Measurements from ENCODE around the gene SLC31A1. TPM values are rescaled to one million over a fixed set of nuclear protein-coding genes. Genes with fewer than 3 reads are reported as not detected.

The SLC31A1 gene
- total RNA-seq, 2 donors from 2014 or later, result 13.1 to 17.3 TPM

Other genes starting within 250 kb of the SLC31A1 start
- gene ZNF883, start 209.4 kb upstream of the SLC31A1 start, total RNA-seq, result under 1 TPM; 0.71 to 0.76 TPM
- gene ZFP37, start 164.8 kb upstream of the SLC31A1 start, total RNA-seq, result 1 to 10 TPM; 1.6 to 3.2 TPM
- 10 to 100 TPM in 1 of 2 donors, 1 to 10 TPM in 1; 4.7 to 10.9 TPM for gene SLC31A2, start 70.5 kb upstream of the SLC31A1 start, total RNA-seq
- gene FKBP15, start 267 bp upstream of the SLC31A1 start, total RNA-seq, result 10 to 100 TPM; 41.2 to 41.5 TPM
- gene CDC26, start 54.0 kb downstream of the SLC31A1 start, total RNA-seq, result 10 to 100 TPM; 47.0 to 47.9 TPM
- 10 to 100 TPM; 41.3 to 51.1 TPM for gene PRPF4, start 54.1 kb downstream of the SLC31A1 start, total RNA-seq
- gene RNF183, start 81.8 kb downstream of the SLC31A1 start, total RNA-seq, result 10 to 100 TPM in 1 of 2 donors, 1 to 10 TPM in 1; 1.9 to 10.9 TPM
- 1 to 10 TPM; 1.6 to 2.2 TPM for gene WDR31, start 118.7 kb downstream of the SLC31A1 start, total RNA-seq
- 10 to 100 TPM in 1 of 2 donors, 1 to 10 TPM in 1; 3.2 to 25.9 TPM for gene BSPRY, start 128.0 kb downstream of the SLC31A1 start, total RNA-seq
- gene HDHD3, start 155.4 kb downstream of the SLC31A1 start, total RNA-seq, result 10 to 100 TPM; 15.2 to 19.4 TPM
- 10 to 100 TPM; 24.8 to 30.5 TPM for gene ALAD, start 179.7 kb downstream of the SLC31A1 start, total RNA-seq
- 10 to 100 TPM; 35.5 to 85.2 TPM for gene POLE3, start 189.1 kb downstream of the SLC31A1 start, total RNA-seq
- under 1 TPM; 0.69 to 0.76 TPM for gene C9orf43, start 189.2 kb downstream of the SLC31A1 start, total RNA-seq
- gene RGS3, start 242.2 kb downstream of the SLC31A1 start, total RNA-seq, result 10 to 100 TPM; 23.0 to 85.8 TPM